Endothelial cell of umbilical vein (primary cell): ENCODE data around the gene CORO2B. TPM values are rescaled to one million over a fixed set of nuclear protein-coding genes. Genes with fewer than 3 reads are reported as not detected.

ENCODE experiments used
- BruUV-seq: library from RNA; stranded (reverse); fragments of 400-500 nt; replicated peaks from 2 replicates; lab custom pipeline; 2021; lab: Mats Ljungman, UMichigan
- CTCF ChIA-PET: fragments of 300-600, 350-600 bp; sonication (Branson Sonifier 250); formaldehyde crosslinking; loops from one replicate; lab custom pipeline; 2021; ENCODE audit warnings: antibody characterized with exemption, inconsistent platforms; lab: Charles Lee
- POLR2A ChIA-PET: fragments of 300-600, 350-600 bp; sonication (Branson Sonifier 250); formaldehyde crosslinking; loops from one replicate; lab custom pipeline; 2021; ENCODE audit warnings: antibody characterized with exemption, inconsistent platforms; lab: Charles Lee
- DNase-seq: peaks from one replicate; pipeline ENCODE4 v3.0.0-alpha.2; 2011; ENCODE audit warnings: low read depth, low spot score
- FAIRE-seq: peaks from 2 replicates; lab custom pipeline; 2011; peaks lifted over from hg19 to GRCh38; lab: Jason Lieb, UNC
- H2AFZ ChIP-seq: 2 replicates; pipeline ENCODE4 v1.6.0; 2012; ENCODE audit warnings: low read depth, low read length, control low read depth, inconsistent platforms
- H3K27ac ChIP-seq: 2 replicates; pipeline ENCODE4 v1.5.1; 2011; ENCODE audit warnings: low read depth, mild to moderate bottlenecking, control low read depth, low read length, moderate library complexity; ENCODE audit not compliant: insufficient read depth
- H3K27me3 ChIP-seq, 2 experiments: 2 replicates each; pipeline versions ENCODE4 v1.6.0 to v1.6.1; 2011; ENCODE audit warnings: low read length in 2 of 2, mixed read lengths in 1 of 2; ENCODE audit not compliant: control insufficient read depth in 2 of 2, insufficient read depth in 2 of 2
- H3K36me3 ChIP-seq, 2 experiments: 2 replicates in 1 of 2; 3 replicates in 1 of 2; pipeline ENCODE4 v1.5.1; 2011; ENCODE audit warnings: low read length in 2 of 2, mild to moderate bottlenecking in 1 of 2, moderate library complexity in 1 of 2; ENCODE audit not compliant: control insufficient read depth in 2 of 2, insufficient read depth in 2 of 2; ENCODE audit errors: extremely low read depth in 1 of 2
- H3K4me1 ChIP-seq: 3 replicates; pipeline ENCODE4 v1.5.1; 2011; ENCODE audit warnings: mild to moderate bottlenecking, low read length; ENCODE audit not compliant: control insufficient read depth, insufficient read depth; ENCODE audit errors: extremely low read depth
- H3K4me2 ChIP-seq: 2 replicates; pipeline ENCODE4 v1.6.1; 2011; ENCODE audit warnings: low read length, control low read depth, mixed read lengths; ENCODE audit not compliant: insufficient read depth
- H3K4me3 ChIP-seq, 3 experiments: fragments of 200-600 bp in 1 of 3; sonication (generic), shearing (Covaris generic) in 1 of 3; replicated peaks in 1 of 3; 2 replicates each; pipeline ENCODE4 v1.5.1; 2011 to 2016; ENCODE audit warnings: control low read depth in 3 of 3, low read length in 3 of 3, mild to moderate bottlenecking in 2 of 3, inconsistent platforms in 1 of 3, low read depth in 1 of 3, moderate library complexity in 1 of 3; ENCODE audit not compliant: insufficient read depth in 1 of 3
- H3K79me2 ChIP-seq: 2 replicates; pipeline ENCODE4 v1.6.0; 2012; ENCODE audit warnings: low read length, inconsistent platforms; ENCODE audit not compliant: control insufficient read depth, insufficient read depth
- H3K9ac ChIP-seq: replicated peaks from 2 replicates; pipeline ENCODE3; 2011; ENCODE audit warnings: low read length, control low read depth; ENCODE audit not compliant: insufficient read depth; ENCODE audit errors: extremely low read depth
- H3K9me1 ChIP-seq: replicated peaks from 3 replicates; pipeline ENCODE4 v1.6.0; 2011; ENCODE audit warnings: mild to moderate bottlenecking, low read length; ENCODE audit not compliant: control insufficient read depth, insufficient read depth; ENCODE audit errors: extremely low read depth
- H3K9me3 ChIP-seq: replicated peaks from 2 replicates; pipeline ENCODE4 v1.5.1; 2012; ENCODE audit warnings: low read length, inconsistent platforms; ENCODE audit not compliant: control insufficient read depth, insufficient read depth
- H4K20me1 ChIP-seq: replicated peaks from 2 replicates; pipeline ENCODE3; 2011; ENCODE audit warnings: mild to moderate bottlenecking, low read length; ENCODE audit not compliant: control insufficient read depth, insufficient read depth; ENCODE audit errors: extremely low read depth
- CTCF ChIP-seq, 2 donors: IDR thresholded peaks; 1 replicate in 1 of 2; 2 replicates in 1 of 2; pipeline ENCODE4 v1.5.1; 2011; ENCODE audit warnings: low read length in 2 of 2, mild to moderate bottlenecking in 2 of 2, moderate library complexity in 2 of 2, control low read depth in 1 of 2, inconsistent platforms in 1 of 2, low read depth in 1 of 2; ENCODE audit not compliant: insufficient read depth in 1 of 2; ENCODE audit errors: extremely low read depth in 1 of 2
- EZH2 ChIP-seq: IDR thresholded peaks from 2 replicates; pipeline ENCODE4 v1.6.1; 2012; ENCODE audit warnings: borderline replicate concordance, low read depth, mild to moderate bottlenecking, moderate library complexity, low read length, inconsistent platforms; ENCODE audit not compliant: severe bottlenecking
- FOS ChIP-seq: IDR thresholded peaks from 2 replicates; pipeline ENCODE4 v1.6.1; 2011; ENCODE audit warnings: mild to moderate bottlenecking, low read length, moderate library complexity, borderline replicate concordance; ENCODE audit not compliant: insufficient read depth
- GATA2 ChIP-seq: IDR thresholded peaks from 2 replicates; pipeline ENCODE4 v1.7.0; 2011; ENCODE audit warnings: low read depth, mild to moderate bottlenecking, moderate library complexity, mixed read lengths, low read length; ENCODE audit not compliant: insufficient read length, insufficient read depth
- JUN ChIP-seq: IDR thresholded peaks from 2 replicates; pipeline ENCODE4 v1.6.1; 2011; ENCODE audit warnings: borderline replicate concordance, low read depth; ENCODE audit not compliant: insufficient read length, insufficient read depth
- MAX ChIP-seq: IDR thresholded peaks from 2 replicates; pipeline ENCODE4 v1.6.1; 2011; ENCODE audit not compliant: insufficient read depth, insufficient read length
- MYC ChIP-seq: IDR thresholded peaks from one replicate; pipeline ENCODE4 v1.6.1; 2011; ENCODE audit warnings: mild to moderate bottlenecking, low read depth, low read length
- POLR2A ChIP-seq: IDR thresholded peaks from 2 replicates; pipeline ENCODE4 v1.6.1; 2012; ENCODE audit warnings: low read depth, mild to moderate bottlenecking, control low read depth, low read length
- POLR2AphosphoS5 ChIP-seq: IDR thresholded peaks from 2 replicates; pipeline ENCODE4 v1.6.1; 2012; ENCODE audit warnings: low read depth, mild to moderate bottlenecking, control low read depth, low read length, moderate library complexity; ENCODE audit not compliant: insufficient read depth
- dilution Hi-C: fragments of 300-500 bp; cut with MboI; formaldehyde crosslinking; loops from one replicate; pipeline ENCODE4 v1.15.0; 2019; ENCODE audit warnings: low sequenced_read_pairs; ENCODE audit not compliant: extremely low pct_ligation_motif_present
- intact Hi-C: fragments of 100-400 bp; cut with micrococcal nuclease; formaldehyde crosslinking; loops from one replicate; pipeline ENCODE4 v1.10.0; 2022
- polyA plus RNA-seq, 4 experiments: library from polyadenylated mRNA; depleted of rRNA in 3 of 4; stranded (reverse) in 3 of 4; unstranded in 1 of 4; fragments of >200 nt; gene quantifications; 2 replicates each; pipeline versions ENCODE4 v1.2.1 to v1.2.3, GENCODE V29; 2011 to 2012; ENCODE audit warnings: missing spikeins in 1 of 4
- total RNA-seq: library from RNA; stranded (reverse); gene quantifications from 2 replicates; pipeline ENCODE4 v1.2.3, GENCODE V29; 2021

Gene CORO2B
- total and polyA plus RNA-seq, 2 donors (not counting 3 experiments of a cell fraction or from before 2014, with no cell fraction given) = 2.4 to 3.7 TPM

GRCh38 chr15:68586274-68586961 lies 7.6 kb downstream of the CORO2B start:
- CTCF ChIA-PET = interaction anchor here (1.2 to 1.4 kb wide), 2 partner anchors 40 to 87 kb away, joined by 4 to 5 read pairs; no protein-coding TSS in a partner anchor
- Histone ChIP-seq H2AFZ (no peak overlapping the region), H3K79me2 (no peaks in the 10 kb centered on the region), H3K9ac (no peak overlapping the region), H3K9me3 (no peaks in the 10 kb centered on the region), H3K4me3 (no peak overlapping the region), H3K27ac (no peak overlapping the region), H3K4me2 (no peak overlapping the region), H3K27me3 (no peaks in the 10 kb centered on the region), H3K36me3 (no peaks in the 10 kb centered on the region), H4K20me1 (no peaks in the 10 kb centered on the region), H3K9me1 (no peaks in the 10 kb centered on the region), H3K4me1 (peaks cover 13% of the 10 kb centered on the region)
- TSS peak; percentile 39 for BruUV-seq
- dilution Hi-C loops = no loop called here
- intact Hi-C loops = no loop called here
- peak; percentile 57 for DNase-seq
- POLR2A ChIA-PET = interaction anchor here (1.0 kb wide), 1 partner anchor 15 kb away, joined by 3 read pairs; no protein-coding TSS in a partner anchor
- TF ChIP-seq MAX = no peak
- peak; percentile 57 for TF ChIP-seq JUN
- peak; percentile 43 for TF ChIP-seq POLR2AphosphoS5
- TF ChIP-seq CTCF (IDR thresholded peaks at IDR 0.05; ENCODE audit: extremely low read depth in 1 of 2, insufficient read depth in 1 of 2, low read depth in 1 of 2, low read length in 2 of 2) = no peak
- no peak for TF ChIP-seq MYC
- TF ChIP-seq FOS = peak; percentile 96
- no peak for TF ChIP-seq EZH2
- peak; percentile 75 for TF ChIP-seq GATA2
- TF ChIP-seq POLR2A = no peak
- peak; percentile 87 for FAIRE-seq
